ENCODE measurements around the gene GALNT5. TPM values are rescaled to one million over a fixed set of nuclear protein-coding genes. Genes with fewer than 3 reads are reported as not detected.

GALNT5 gene
- total RNA-seq, 1 donor from 2014 or later, result 2.6 TPM

DNA sequence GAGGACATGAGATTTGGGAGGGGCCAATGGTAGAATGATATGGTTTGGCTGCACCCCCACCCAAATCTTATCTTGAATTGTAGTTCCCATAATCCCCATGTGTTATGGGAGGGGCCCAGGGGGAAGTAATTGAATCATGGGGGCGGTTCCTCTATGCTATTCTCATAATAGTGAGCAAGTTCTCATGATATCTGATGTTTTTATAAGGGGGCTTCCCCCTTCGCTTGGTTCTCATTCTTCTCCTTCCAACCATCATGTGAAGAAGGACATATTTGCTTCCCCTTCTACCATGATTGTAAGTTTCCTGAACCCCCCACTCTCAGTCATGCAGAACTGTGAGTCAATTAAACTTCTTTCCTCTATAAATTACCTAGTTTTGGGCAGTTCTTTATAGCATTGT, 105.1 kb downstream of the GALNT5 start:
- DNase-seq (ENCODE audit: extremely low read depth, low read depth, low spot score), result no peak

DNA sequence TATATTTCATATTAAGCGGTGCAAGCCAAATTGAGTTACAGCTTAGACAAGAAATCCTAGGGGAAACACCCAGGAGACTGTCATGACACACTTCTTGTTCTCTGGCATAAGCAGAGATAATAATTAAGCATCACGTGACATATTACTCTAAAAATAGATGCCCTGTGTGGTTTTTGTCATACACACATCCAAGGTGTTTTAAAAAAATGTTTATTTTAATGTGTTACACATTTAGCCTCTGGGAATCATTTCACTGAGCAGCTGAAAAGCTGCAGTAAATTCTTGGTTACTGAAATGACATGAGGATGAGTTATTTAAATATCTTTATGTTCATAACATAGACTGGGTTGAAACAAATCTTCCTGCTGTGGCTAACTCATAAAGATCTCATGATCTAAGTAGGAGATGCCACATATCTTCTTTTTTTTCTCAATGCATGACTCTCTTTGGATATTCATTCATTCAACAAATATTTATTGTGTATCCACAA, 106.2 kb downstream of the GALNT5 start:
- DNase-seq (ENCODE audit: extremely low read depth, low read depth, low spot score), result no peak

Other genes with a start within 250 kb of the GALNT5 start
- 0.19 TPM in 1 of 2 replicates, not detected in the other for gene ERMN, start 68.1 kb downstream of the GALNT5 start, total RNA-seq
- 0.82 and 3.6 TPM in 2 replicates for gene CYTIP, start 186.4 kb downstream of the GALNT5 start, total RNA-seq

Measured in glomerular endothelial cell (primary cell).